HepG2 (cell line): ENCODE measurements around the gene TMC4. TPM values are rescaled to one million over a fixed set of nuclear protein-coding genes. Genes with fewer than 3 reads are reported as not detected.
A peak's percentile ranks its signal among the peaks of the same experiment; 100 is the strongest.

Experiments
- ATAC-seq: fragments of 200-7000 bp; cut with Tn5 transposase; 3 replicates; pipeline ENCODE4 v1.9.1; 2020; ENCODE audit warnings: mild to moderate bottlenecking, moderate library complexity
- BruUV-seq: library from RNA; stranded (reverse); fragments of 400-500 nt; replicated peaks from 2 replicates; lab custom pipeline; 2021; lab: Mats Ljungman, UMichigan
- CTCF ChIA-PET: fragments of 300-600 bp; formaldehyde crosslinking; extraction: SDS; loops from one replicate; lab custom pipeline; 2021; ENCODE audit warnings: low total read pairs, inconsistent platforms, low intra/inter-chr PET ratio; lab: Yijun Ruan, JAX
- POLR2A ChIA-PET: fragments of 350-600 bp; sonication (Branson Sonifier 250); formaldehyde crosslinking; loops from one replicate; lab custom pipeline; 2020; ENCODE audit warnings: antibody characterized with exemption, inconsistent platforms; lab: Yijun Ruan, JAX
- DNase-seq: peaks from one replicate; pipeline ENCODE4 v3.0.0-alpha.2; 2015; ENCODE audit warnings: low spot score
- FAIRE-seq: peaks from 3 replicates; lab custom pipeline; 2011; peaks lifted over from hg19 to GRCh38; lab: Jason Lieb, UNC
- H2AFZ ChIP-seq: one replicate; pipeline ENCODE4 v1.6.1; 2011; ENCODE audit warnings: low read length, inconsistent platforms
- H3K27ac ChIP-seq: fragments of 300-600 bp; 3 replicates; pipeline ENCODE4 v1.8.0; 2011; ENCODE audit warnings: mixed run types, mild to moderate bottlenecking, mixed read lengths, low read length, inconsistent platforms; ENCODE audit not compliant: insufficient read depth; ENCODE audit errors: extremely low read length
- H3K27me3 ChIP-seq, 2 experiments: fragments of 200-600 bp in 1 of 2; 2 replicates in 1 of 2; 3 replicates in 1 of 2; pipeline versions ENCODE4 v1.6.0 to v1.8.0; 2011; ENCODE audit warnings: low read length in 2 of 2, mild to moderate bottlenecking in 2 of 2, moderate library complexity in 2 of 2, inconsistent platforms in 1 of 2; ENCODE audit not compliant: insufficient read depth in 2 of 2, control insufficient read depth in 1 of 2
- H3K36me3 ChIP-seq, 2 experiments: fragments of 200-600 bp in 1 of 2; replicated peaks in 1 of 2; 2 replicates in 1 of 2; 3 replicates in 1 of 2; pipeline versions ENCODE4 v1.5.1 to v1.8.0; 2011; ENCODE audit warnings: low read length in 2 of 2, inconsistent platforms in 1 of 2; ENCODE audit not compliant: insufficient read depth in 2 of 2, control insufficient read depth in 1 of 2
- H3K4me1 ChIP-seq: 2 replicates; pipeline ENCODE4 v1.5.1; 2012; ENCODE audit warnings: low read length, inconsistent platforms; ENCODE audit not compliant: insufficient read depth
- H3K4me2 ChIP-seq: 2 replicates; pipeline ENCODE4 v1.6.0; 2011; ENCODE audit warnings: low read depth, low read length, inconsistent platforms
- H3K4me3 ChIP-seq, 3 experiments: fragments of 200-600 bp in 1 of 3; sonication (generic), shearing (Covaris generic) in 1 of 3; replicated peaks in 1 of 3; 2 replicates each; pipeline ENCODE4 v1.5.1; 2011 to 2016; ENCODE audit warnings: low read length in 3 of 3, inconsistent platforms in 2 of 3, low read depth in 2 of 3, mild to moderate bottlenecking in 2 of 3, control low read depth in 1 of 3, mixed read lengths in 1 of 3; ENCODE audit not compliant: insufficient read depth in 1 of 3
- H3K79me2 ChIP-seq: one replicate; pipeline ENCODE4 v1.6.1; 2011; ENCODE audit warnings: low read length, inconsistent platforms; ENCODE audit not compliant: insufficient read depth
- H3K9ac ChIP-seq: 2 replicates; pipeline ENCODE4 v1.6.0; 2011; ENCODE audit warnings: mild to moderate bottlenecking, low read depth, low read length, inconsistent platforms; ENCODE audit not compliant: insufficient read depth
- H3K9me3 ChIP-seq: 2 replicates; pipeline ENCODE4 v1.5.1; 2012; ENCODE audit warnings: mild to moderate bottlenecking, low read length
- H4K20me1 ChIP-seq: 2 replicates; pipeline ENCODE4 v1.6.0; 2011; ENCODE audit warnings: inconsistent platforms, mild to moderate bottlenecking, low read length, moderate library complexity; ENCODE audit not compliant: insufficient read depth
- AGO1 ChIP-seq: fragments of 200-400 bp; formaldehyde crosslinking; IDR thresholded peaks from 2 replicates; pipeline ENCODE4 v1.6.1; 2017; ENCODE audit warnings: mild to moderate bottlenecking, low read depth, low read length, moderate library complexity; ENCODE audit not compliant: poor library complexity, severe bottlenecking
- AGO2 ChIP-seq: fragments of 200-400 bp; formaldehyde crosslinking; optimal IDR thresholded peaks from 2 replicates; pipeline ENCODE3; 2017; ENCODE audit warnings: mild to moderate bottlenecking, low read depth, low read length, moderate library complexity
- ETS1 ChIP-seq: sonication (generic); formaldehyde crosslinking; IDR thresholded peaks from 2 replicates; pipeline ENCODE4 v1.4.0; 2020; ENCODE audit warnings: missing genetic modification reagents
- FOSL2 ChIP-seq: sonication (generic); formaldehyde crosslinking; IDR thresholded peaks from 2 replicates; pipeline ENCODE4 v1.4.0; 2020; ENCODE audit warnings: missing genetic modification reagents
- NAIF1 ChIP-seq: sonication (generic); formaldehyde crosslinking; IDR thresholded peaks from 2 replicates; pipeline ENCODE4 v1.5.0; 2020; ENCODE audit warnings: mild to moderate bottlenecking, missing genetic modification reagents, borderline replicate concordance
- PCBP1 ChIP-seq: fragments of 200-400 bp; formaldehyde crosslinking; IDR thresholded peaks from 2 replicates; pipeline ENCODE4 v1.6.1; 2017; ENCODE audit warnings: mild to moderate bottlenecking, low read depth, low read length, borderline replicate concordance
- RBFOX2 ChIP-seq: fragments of 200-400 bp; formaldehyde crosslinking; IDR thresholded peaks from 2 replicates; pipeline ENCODE4 v1.6.1; 2017; ENCODE audit warnings: low read depth, mild to moderate bottlenecking, low read length
- XBP1 ChIP-seq: sonication (generic); formaldehyde crosslinking; IDR thresholded peaks from 2 replicates; pipeline ENCODE4 v1.5.0; 2020; ENCODE audit warnings: missing genetic modification reagents
- ZNF576 ChIP-seq: sonication (generic); formaldehyde crosslinking; IDR thresholded peaks from 2 replicates; pipeline ENCODE4 v1.4.0; 2020; ENCODE audit warnings: mild to moderate bottlenecking, missing genetic modification reagents
- ZNF775 ChIP-seq: sonication (generic); formaldehyde crosslinking; IDR thresholded peaks from 2 replicates; pipeline ENCODE4 v1.4.0; 2020; ENCODE audit warnings: missing genetic modification reagents, mild to moderate bottlenecking, moderate library complexity, borderline replicate concordance
- WGBS: methylation state at CpG from one replicate; pipeline ENCODE4 v1.1.6; 2017; ENCODE audit warnings: low lambda C conversion rate; 5-methylcytosine and 5-hydroxymethylcytosine counted together
- in situ Hi-C: cut with HindIII; loops from 2 replicates; pipeline ENCODE4 v1.10.0; 2017; ENCODE audit warnings: low pct_unique_long_range_greater_than_20kb; ENCODE audit not compliant: extremely low pct_ligation_motif_present
- intact Hi-C: fragments of 100-400 bp; cut with micrococcal nuclease; formaldehyde crosslinking; loops from one replicate; pipeline ENCODE4 v1.10.0; 2022; ENCODE audit not compliant: unreplicated experiment
- polyA plus RNA-seq, 8 experiments: library from polyadenylated mRNA; depleted of rRNA in 3 of 8; stranded (reverse) in 7 of 8; unstranded in 1 of 8; fragments of >200 nt; fragmentation: Illumina TruSeq in 4 of 8; extraction: Trizol in 4 of 8; gene quantifications; 2 replicates each; pipeline versions ENCODE4 v1.2.1 to v1.2.3, GENCODE V29; 2011 to 2016; ENCODE audit warnings: low read depth in 4 of 8, missing spikeins in 1 of 8, mixed read lengths in 1 of 8; ENCODE audit not compliant: insufficient read depth in 1 of 8
- total RNA-seq, 5 experiments: library from RNA; depleted of rRNA; stranded (reverse); fragments of >200 nt; fragmentation: Illumina TruSeq; extraction: Trizol; gene quantifications; 2 replicates each; pipeline ENCODE4 v1.2.3, GENCODE V29; 2016; ENCODE audit warnings: low read depth in 1 of 5
- TF ChIP-seq, protein P1 (sequence below): sonication (generic); formaldehyde crosslinking; IDR thresholded peaks from 2 replicates; pipeline ENCODE4 v1.5.1; 2020; ENCODE audit warnings: mild to moderate bottlenecking, missing genetic modification reagents, moderate library complexity

Gene TMC4
- total and polyA plus RNA-seq, 2 of the 13 experiments (the other 11 are each of a cell fraction or from before 2014, with no cell fraction given) = 0.13 to 0.24 TPM

DNA sequence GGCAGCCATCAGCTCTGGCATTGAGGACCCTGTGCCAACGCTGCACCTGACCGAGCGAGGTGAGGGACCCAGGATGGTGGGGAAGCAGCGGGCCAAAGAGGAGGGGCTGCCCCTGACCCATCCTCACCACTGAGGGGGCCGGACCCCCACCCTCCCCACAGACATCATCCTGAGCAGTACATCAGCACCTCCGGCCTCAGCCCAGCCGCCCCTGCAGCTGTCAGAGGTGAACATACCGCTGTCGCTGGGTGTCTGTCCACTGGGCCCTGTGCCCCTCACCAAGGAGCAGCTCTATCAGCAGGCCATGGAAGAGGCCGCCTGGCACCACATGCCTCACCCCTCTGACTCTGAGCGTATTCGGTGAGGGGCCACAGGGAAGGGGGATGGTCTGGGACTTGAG, 20.7 kb downstream of the TMC4 start:
- 0 out of 2 replicates have a peak, but pooled peaks cover 3% of the 10 kb centered on the region for H4K20me1 ChIP-seq
- in situ Hi-C loops = no loop called here
- no peak overlapping the region for H3K27ac ChIP-seq
- intact Hi-C loops = no loop called here
- H3K4me2 ChIP-seq = no peak overlapping the region
- BruUV-seq = no TSS peak
- POLR2A ChIA-PET = interaction anchor here (0.5 to 3.7 kb wide), 2 partner anchors 13 to 15 kb away, joined by 3 to 19 read pairs; partner anchors contain the start of gene CNOT3
- no peaks in the 10 kb centered on the region for H3K9me3 ChIP-seq
- FAIRE-seq (no peak), DNase-seq (no peak), ATAC-seq (0 out of 3 replicates have a peak, but pooled peaks have one; percentile 3)
- no peak overlapping the region for H2AFZ ChIP-seq
- no peaks in the 10 kb centered on the region for H3K79me2 ChIP-seq
- H3K9ac ChIP-seq = no peak overlapping the region
- H3K36me3 ChIP-seq = peaks cover 39 to 92% of the 10 kb centered on the region in 2 experiments
- 100% methylated on average over 4 of the region's 12 CpGs for whole genome bisulfite sequencing
- CTCF ChIA-PET = no interaction called here
- no peaks in the 10 kb centered on the region for H3K27me3 ChIP-seq
- TF ChIP-seq AGO2 (peak; percentile 57), AGO1 (peak; percentile 42), RBFOX2 (0 out of 2 replicates have a peak, but pooled peaks have one; percentile 10), ZNF576 (no peak), PCBP1 (no peak)
- H3K4me1 ChIP-seq = no peaks in the 10 kb centered on the region
- H3K4me3 ChIP-seq = no peak overlapping the region

GRCh38 chr19:54151362-54152035, 21.5 kb downstream of the TMC4 start:
- in situ Hi-C loops = no loop called here
- H3K4me3 ChIP-seq = no peak overlapping the region
- H3K27ac ChIP-seq = no peak overlapping the region
- 96% methylated on average over 19 of the region's 23 CpGs for whole genome bisulfite sequencing
- DNase-seq (no peak), FAIRE-seq (no peak), ATAC-seq (no peak)
- no peaks in the 10 kb centered on the region for H3K27me3 ChIP-seq
- no TSS peak for BruUV-seq
- H3K4me1 ChIP-seq = no peaks in the 10 kb centered on the region
- no peak overlapping the region for H3K4me2 ChIP-seq
- H3K36me3 ChIP-seq = peaks cover 41 to 92% of the 10 kb centered on the region in 2 experiments
- H2AFZ ChIP-seq = no peak overlapping the region
- intact Hi-C loops = no loop called here
- H3K79me2 ChIP-seq = no peaks in the 10 kb centered on the region
- ChIA-PET CTCF (no interaction called here), POLR2A (interaction anchor here (0.5 to 3.7 kb wide), 2 partner anchors 12 to 14 kb away, joined by 3 to 19 read pairs; partner anchors contain the start of gene CNOT3)
- H3K9ac ChIP-seq = no peak overlapping the region
- H4K20me1 ChIP-seq = 0 out of 2 replicates have a peak, but pooled peaks cover 3% of the 10 kb centered on the region
- H3K9me3 ChIP-seq = no peaks in the 10 kb centered on the region
- TF ChIP-seq, protein P1, sequence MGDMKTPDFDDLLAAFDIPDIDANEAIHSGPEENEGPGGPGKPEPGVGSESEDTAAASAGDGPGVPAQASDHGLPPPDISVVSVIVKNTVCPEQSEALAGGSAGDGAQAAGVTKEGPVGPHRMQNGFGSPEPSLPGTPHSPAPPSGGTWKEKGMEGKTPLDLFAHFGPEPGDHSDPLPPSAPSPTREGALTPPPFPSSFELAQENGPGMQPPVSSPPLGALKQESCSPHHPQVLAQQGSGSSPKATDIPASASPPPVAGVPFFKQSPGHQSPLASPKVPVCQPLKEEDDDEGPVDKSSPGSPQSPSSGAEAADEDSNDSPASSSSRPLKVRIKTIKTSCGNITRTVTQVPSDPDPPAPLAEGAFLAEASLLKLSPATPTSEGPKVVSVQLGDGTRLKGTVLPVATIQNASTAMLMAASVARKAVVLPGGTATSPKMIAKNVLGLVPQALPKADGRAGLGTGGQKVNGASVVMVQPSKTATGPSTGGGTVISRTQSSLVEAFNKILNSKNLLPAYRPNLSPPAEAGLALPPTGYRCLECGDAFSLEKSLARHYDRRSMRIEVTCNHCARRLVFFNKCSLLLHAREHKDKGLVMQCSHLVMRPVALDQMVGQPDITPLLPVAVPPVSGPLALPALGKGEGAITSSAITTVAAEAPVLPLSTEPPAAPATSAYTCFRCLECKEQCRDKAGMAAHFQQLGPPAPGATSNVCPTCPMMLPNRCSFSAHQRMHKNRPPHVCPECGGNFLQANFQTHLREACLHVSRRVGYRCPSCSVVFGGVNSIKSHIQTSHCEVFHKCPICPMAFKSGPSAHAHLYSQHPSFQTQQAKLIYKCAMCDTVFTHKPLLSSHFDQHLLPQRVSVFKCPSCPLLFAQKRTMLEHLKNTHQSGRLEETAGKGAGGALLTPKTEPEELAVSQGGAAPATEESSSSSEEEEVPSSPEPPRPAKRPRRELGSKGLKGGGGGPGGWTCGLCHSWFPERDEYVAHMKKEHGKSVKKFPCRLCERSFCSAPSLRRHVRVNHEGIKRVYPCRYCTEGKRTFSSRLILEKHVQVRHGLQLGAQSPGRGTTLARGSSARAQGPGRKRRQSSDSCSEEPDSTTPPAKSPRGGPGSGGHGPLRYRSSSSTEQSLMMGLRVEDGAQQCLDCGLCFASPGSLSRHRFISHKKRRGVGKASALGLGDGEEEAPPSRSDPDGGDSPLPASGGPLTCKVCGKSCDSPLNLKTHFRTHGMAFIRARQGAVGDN (CRISPR knock-in tag) = no peak
- TF ChIP-seq ETS1 (no peak), XBP1 (CRISPR knock-in tag) (no peak), NAIF1 (CRISPR knock-in tag) (no peak), FOSL2 (CRISPR knock-in tag) (no peak), ZNF775 (CRISPR knock-in tag) (no peak)
